ENCODE results near the gene TSPAN9.

Gene TSPAN9

DNA sequence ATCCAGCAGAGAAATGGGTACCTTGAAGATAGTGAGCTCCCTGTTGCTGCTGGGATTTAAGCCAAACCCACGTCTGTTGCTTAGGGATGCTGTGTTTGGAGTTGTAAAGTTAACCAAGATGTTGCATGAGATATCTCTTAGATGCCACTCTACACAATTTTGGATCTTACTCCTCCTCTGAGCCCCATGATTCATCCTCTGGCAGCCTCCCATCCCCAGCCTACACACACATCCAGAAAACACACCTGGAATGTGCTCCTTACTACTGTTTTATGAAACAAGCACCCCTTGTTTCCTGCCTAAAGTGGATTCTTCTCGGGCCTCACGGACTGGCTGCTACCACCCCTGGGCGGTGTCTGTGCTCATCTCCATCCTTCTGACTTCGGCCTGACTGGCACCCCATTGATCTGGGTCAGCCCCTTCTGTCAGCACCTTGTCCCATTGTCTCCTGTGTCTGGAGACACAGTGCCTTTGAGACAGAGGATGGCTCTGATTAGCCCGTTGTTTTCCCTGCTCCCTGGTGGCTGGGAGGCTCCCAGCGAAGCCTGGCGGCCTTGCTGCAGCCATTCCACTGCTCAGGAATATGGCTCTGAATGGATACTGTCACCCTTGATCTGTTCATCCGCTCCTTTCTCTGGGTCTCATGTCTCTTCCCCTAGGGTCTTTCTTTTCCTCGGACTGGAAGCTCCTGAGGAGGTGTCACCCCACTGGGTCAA is 24.3 kb downstream of the TSPAN9 start:
- TF ChIP-seq POLR2AphosphoS5 (IDR thresholded peaks at IDR 0.05; ENCODE audit: low read depth, low read length): no peak
- no peak for TF ChIP-seq FOXP2 (optimal IDR thresholded peaks at IDR 0.05; ENCODE audit: borderline replicate concordance, extremely low read depth, extremely low read length, insufficient read depth)
- TF ChIP-seq TAF1 (IDR thresholded peaks at IDR 0.05; ENCODE audit: borderline replicate concordance, insufficient read depth, low read length): no peak
- TF ChIP-seq SIN3A (IDR thresholded peaks at IDR 0.05; ENCODE audit: borderline replicate concordance, insufficient read depth, low read length): no peak
- TF ChIP-seq, protein P1, sequence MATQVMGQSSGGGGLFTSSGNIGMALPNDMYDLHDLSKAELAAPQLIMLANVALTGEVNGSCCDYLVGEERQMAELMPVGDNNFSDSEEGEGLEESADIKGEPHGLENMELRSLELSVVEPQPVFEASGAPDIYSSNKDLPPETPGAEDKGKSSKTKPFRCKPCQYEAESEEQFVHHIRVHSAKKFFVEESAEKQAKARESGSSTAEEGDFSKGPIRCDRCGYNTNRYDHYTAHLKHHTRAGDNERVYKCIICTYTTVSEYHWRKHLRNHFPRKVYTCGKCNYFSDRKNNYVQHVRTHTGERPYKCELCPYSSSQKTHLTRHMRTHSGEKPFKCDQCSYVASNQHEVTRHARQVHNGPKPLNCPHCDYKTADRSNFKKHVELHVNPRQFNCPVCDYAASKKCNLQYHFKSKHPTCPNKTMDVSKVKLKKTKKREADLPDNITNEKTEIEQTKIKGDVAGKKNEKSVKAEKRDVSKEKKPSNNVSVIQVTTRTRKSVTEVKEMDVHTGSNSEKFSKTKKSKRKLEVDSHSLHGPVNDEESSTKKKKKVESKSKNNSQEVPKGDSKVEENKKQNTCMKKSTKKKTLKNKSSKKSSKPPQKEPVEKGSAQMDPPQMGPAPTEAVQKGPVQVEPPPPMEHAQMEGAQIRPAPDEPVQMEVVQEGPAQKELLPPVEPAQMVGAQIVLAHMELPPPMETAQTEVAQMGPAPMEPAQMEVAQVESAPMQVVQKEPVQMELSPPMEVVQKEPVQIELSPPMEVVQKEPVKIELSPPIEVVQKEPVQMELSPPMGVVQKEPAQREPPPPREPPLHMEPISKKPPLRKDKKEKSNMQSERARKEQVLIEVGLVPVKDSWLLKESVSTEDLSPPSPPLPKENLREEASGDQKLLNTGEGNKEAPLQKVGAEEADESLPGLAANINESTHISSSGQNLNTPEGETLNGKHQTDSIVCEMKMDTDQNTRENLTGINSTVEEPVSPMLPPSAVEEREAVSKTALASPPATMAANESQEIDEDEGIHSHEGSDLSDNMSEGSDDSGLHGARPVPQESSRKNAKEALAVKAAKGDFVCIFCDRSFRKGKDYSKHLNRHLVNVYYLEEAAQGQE (IDR thresholded peaks at IDR 0.05; ENCODE audit: insufficient read depth in 1 of 2, low read depth in 2 of 2, low read length in 2 of 2): no peak

DNA sequence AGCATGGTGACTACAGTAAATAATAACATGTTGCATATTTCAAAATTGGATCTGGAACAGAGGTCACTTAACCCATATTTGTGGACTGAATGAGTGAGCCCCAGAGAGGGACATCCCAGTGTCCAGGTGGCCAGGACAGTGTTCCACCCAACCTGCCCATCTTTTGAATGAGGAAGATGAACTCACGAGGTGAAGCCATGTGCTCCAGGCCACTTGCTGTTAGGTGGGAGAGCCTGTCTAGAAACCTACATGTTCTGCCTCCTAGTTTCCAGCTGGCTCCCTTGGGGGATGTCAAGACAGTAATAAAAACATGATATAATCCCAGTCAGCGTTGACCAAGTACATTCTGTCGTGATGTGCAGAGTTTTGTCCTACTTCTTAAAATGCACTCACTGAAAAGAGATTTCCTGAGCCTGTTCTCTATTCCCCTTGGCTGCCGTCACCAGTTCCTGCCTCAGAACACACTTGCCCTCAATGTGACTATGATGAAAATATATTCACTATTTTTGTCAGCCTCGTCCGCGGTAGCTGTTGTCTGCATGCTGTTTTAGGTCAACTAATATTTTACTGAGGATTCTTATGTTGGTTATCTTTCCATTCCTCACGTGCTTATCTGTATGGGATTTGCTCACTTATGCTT is 25.7 kb downstream of the TSPAN9 start:
- no peak for TF ChIP-seq FOXP2 (optimal IDR thresholded peaks at IDR 0.05; ENCODE audit: borderline replicate concordance, extremely low read depth, extremely low read length, insufficient read depth)
- no peak for TF ChIP-seq POLR2AphosphoS5 (IDR thresholded peaks at IDR 0.05; ENCODE audit: low read depth, low read length)
- TF ChIP-seq, protein P1 (IDR thresholded peaks at IDR 0.05; ENCODE audit: insufficient read depth in 1 of 2, low read depth in 2 of 2, low read length in 2 of 2): no peak
- no peak for TF ChIP-seq SIN3A (IDR thresholded peaks at IDR 0.05; ENCODE audit: borderline replicate concordance, insufficient read depth, low read length)
- no peak for TF ChIP-seq TAF1 (IDR thresholded peaks at IDR 0.05; ENCODE audit: borderline replicate concordance, insufficient read depth, low read length)

DNA sequence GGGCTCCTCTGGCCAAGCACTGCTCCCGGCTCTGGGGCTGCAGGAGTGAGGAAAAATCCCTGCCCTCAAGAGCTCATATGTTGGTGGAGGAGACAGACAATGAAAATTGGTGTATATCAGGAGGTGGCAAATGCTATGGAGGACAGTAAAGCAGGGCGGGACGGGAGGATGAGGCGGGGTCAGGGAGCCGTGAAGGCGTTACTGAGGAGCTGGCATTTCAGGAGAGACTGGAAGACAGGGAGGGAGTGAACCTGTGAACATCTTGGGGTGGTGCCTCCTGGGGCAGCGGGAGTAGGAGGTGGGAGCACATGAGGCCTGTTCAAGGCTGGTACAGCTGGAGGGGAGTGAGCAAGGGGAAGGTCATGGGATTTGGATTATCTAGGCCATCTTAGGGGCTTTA is 26.6 kb downstream of the TSPAN9 start:
- no peak for TF ChIP-seq POLR2AphosphoS5 (IDR thresholded peaks at IDR 0.05; ENCODE audit: low read depth, low read length)
- TF ChIP-seq, protein P1 (IDR thresholded peaks at IDR 0.05; ENCODE audit: insufficient read depth in 1 of 2, low read depth in 2 of 2, low read length in 2 of 2): no peak
- TF ChIP-seq FOXP2 (optimal IDR thresholded peaks at IDR 0.05; ENCODE audit: borderline replicate concordance, extremely low read depth, extremely low read length, insufficient read depth): no peak
- TF ChIP-seq TAF1 (IDR thresholded peaks at IDR 0.05; ENCODE audit: borderline replicate concordance, insufficient read depth, low read length): no peak
- no peak for TF ChIP-seq SIN3A (IDR thresholded peaks at IDR 0.05; ENCODE audit: borderline replicate concordance, insufficient read depth, low read length)

DNA sequence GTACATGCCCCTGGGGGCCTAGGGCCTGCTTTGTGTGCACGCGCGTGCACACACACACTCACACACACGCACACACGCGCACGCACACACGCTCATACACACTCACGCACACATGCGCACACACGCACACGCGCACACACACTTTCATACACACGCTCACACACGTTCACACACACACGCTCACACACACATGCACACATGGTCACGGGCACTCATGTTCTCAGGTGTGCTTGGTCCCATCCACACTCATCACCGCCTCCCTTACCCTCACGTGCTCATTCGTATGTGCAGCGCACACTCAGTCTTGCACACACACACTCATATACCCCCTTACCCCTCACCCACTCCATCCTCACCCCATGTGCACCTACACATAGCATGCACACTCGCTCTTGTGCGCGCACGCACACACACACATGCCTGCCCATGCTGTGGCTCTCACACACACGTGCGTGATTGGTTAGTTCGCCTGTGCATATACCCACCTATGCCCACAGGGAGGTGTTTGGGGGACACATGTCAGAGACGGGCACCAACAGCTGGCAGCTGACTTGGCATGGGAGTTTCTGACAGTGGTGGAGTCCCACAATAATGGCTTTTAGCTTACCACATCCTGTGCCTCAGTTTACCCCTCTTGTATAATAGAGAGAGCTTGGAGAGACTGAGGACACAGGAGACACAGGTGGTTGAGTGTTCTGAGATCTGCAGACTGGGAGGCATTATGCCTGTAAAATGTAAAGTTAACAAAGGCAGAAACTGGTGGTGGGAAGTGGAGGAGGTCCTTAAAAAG is 28.7 kb downstream of the TSPAN9 start:
- TF ChIP-seq TAF1 (IDR thresholded peaks at IDR 0.05; ENCODE audit: borderline replicate concordance, insufficient read depth, low read length): no peak
- TF ChIP-seq, protein P1 (IDR thresholded peaks at IDR 0.05; ENCODE audit: insufficient read depth in 1 of 2, low read depth in 2 of 2, low read length in 2 of 2): no peak
- no peak for TF ChIP-seq SIN3A (IDR thresholded peaks at IDR 0.05; ENCODE audit: borderline replicate concordance, insufficient read depth, low read length)
- no peak for TF ChIP-seq FOXP2 (optimal IDR thresholded peaks at IDR 0.05; ENCODE audit: borderline replicate concordance, extremely low read depth, extremely low read length, insufficient read depth)
